Loucy (cell line): ENCODE results near the gene UGT2B17.

Source experiments
- H2AFZ ChIP-seq: fragments of 200-600 bp; sonication (generic); 2 replicates; pipeline ENCODE4 v1.6.0; 2016; ENCODE audit warnings: antibody characterized with exemption, mild to moderate bottlenecking, low read length, moderate library complexity
- H3F3A ChIP-seq: fragments of 200-600 bp; 2 replicates; pipeline ENCODE4 v1.6.0; 2016; ENCODE audit warnings: antibody characterized with exemption, low read depth, mild to moderate bottlenecking
- H3K27me3 ChIP-seq: fragments of 200-600 bp; sonication (generic); 2 replicates; pipeline ENCODE4 v1.6.1; 2014; ENCODE audit warnings: low read length, mild to moderate bottlenecking; ENCODE audit not compliant: insufficient read depth, poor library complexity, severe bottlenecking
- H3K36me3 ChIP-seq: fragments of 200-600 bp; sonication (generic); 2 replicates; pipeline ENCODE4 v1.6.1; 2016; ENCODE audit warnings: low read length; ENCODE audit not compliant: insufficient read depth
- H3K4me1 ChIP-seq: fragments of 200-600 bp; sonication (generic); 2 replicates; pipeline ENCODE4 v1.5.1; 2014; ENCODE audit warnings: low read length, mild to moderate bottlenecking; ENCODE audit not compliant: insufficient read depth, poor library complexity, severe bottlenecking
- H3K4me2 ChIP-seq: fragments of 200-600 bp; sonication (generic); 2 replicates; pipeline ENCODE4 v1.6.0; 2014; ENCODE audit warnings: antibody characterized with exemption, low read length, low read depth, mild to moderate bottlenecking; ENCODE audit not compliant: poor library complexity, severe bottlenecking
- H3K4me3 ChIP-seq: fragments of 200-600 bp; sonication (generic); 2 replicates; pipeline ENCODE4 v1.5.1; 2014; ENCODE audit warnings: low read length, mild to moderate bottlenecking, mixed read lengths; ENCODE audit not compliant: poor library complexity, severe bottlenecking
- H3K79me2 ChIP-seq: fragments of 200-600 bp; sonication (generic); 2 replicates; pipeline ENCODE4 v1.6.1; 2014; ENCODE audit warnings: low read length; ENCODE audit not compliant: insufficient read depth
- H3K9ac ChIP-seq: fragments of 200-600 bp; sonication (generic); 2 replicates; pipeline ENCODE4 v1.6.0; 2014; ENCODE audit warnings: mild to moderate bottlenecking, low read depth, low read length, moderate library complexity; ENCODE audit not compliant: poor library complexity, severe bottlenecking
- H3K9me2 ChIP-seq: fragments of 200-600 bp; sonication (generic); replicated peaks from 2 replicates; pipeline ENCODE4 v1.6.1; 2016; ENCODE audit warnings: low read depth, low read length, mixed read lengths
- H3K9me3 ChIP-seq: fragments of 200-600 bp; sonication (generic); 2 replicates; pipeline ENCODE4 v1.6.1; 2014; ENCODE audit warnings: mild to moderate bottlenecking, antibody characterized with exemption, low read length, low read depth; ENCODE audit not compliant: insufficient read depth
- H4K20me1 ChIP-seq: fragments of 200-600 bp; sonication (generic); 2 replicates; pipeline ENCODE4 v1.6.0; 2014; ENCODE audit warnings: antibody characterized with exemption, low read length, mild to moderate bottlenecking; ENCODE audit not compliant: insufficient read depth, poor library complexity, severe bottlenecking
- CTCF ChIP-seq: fragments of 200-600 bp; sonication (generic); conservative IDR thresholded peaks from 2 replicates; pipeline ENCODE4 v1.5.1; 2014; ENCODE audit warnings: mild to moderate bottlenecking, antibody characterized with exemption, low read length
- EZH2phosphoT487 ChIP-seq: fragments of 200-600 bp; IDR thresholded peaks from 2 replicates; pipeline ENCODE4 v1.6.1; 2018; ENCODE audit warnings: antibody characterized with exemption, mild to moderate bottlenecking, moderate library complexity, borderline replicate concordance

UGT2B17 gene

DNA sequence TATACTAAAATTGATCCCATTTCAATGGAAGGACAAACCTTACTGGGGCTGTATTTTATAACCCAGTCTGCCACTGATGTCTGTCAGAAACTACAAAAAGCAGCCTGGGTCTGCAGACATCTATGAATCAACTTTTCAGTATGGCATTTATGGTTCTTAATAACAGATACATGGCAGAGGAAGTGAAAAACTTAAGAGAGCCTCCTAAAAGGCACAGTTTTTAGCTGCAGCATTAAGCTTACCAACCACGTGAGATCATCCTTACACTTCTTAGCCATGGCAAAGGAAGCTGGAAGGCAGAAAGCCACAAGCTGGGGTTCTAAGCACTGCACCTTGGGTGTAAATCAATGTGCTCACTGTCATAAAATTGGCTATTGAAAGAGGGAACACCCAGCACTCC lies 16.6 kb upstream of the UGT2B17 start:
- Histone ChIP-seq H3F3A (no peaks in the 10 kb centered on the region), H3K27me3 (no peaks in the 10 kb centered on the region), H3K4me1 (no peaks in the 10 kb centered on the region), H3K4me3 (no peak overlapping the region), H3K9ac (no peak overlapping the region), H3K36me3 (no peaks in the 10 kb centered on the region), H2AFZ (no peak overlapping the region), H4K20me1 (no peaks in the 10 kb centered on the region), H3K9me3 (no peaks in the 10 kb centered on the region), H3K4me2 (no peak overlapping the region), H3K9me2 (no peaks in the 10 kb centered on the region), H3K79me2 (no peaks in the 10 kb centered on the region)
- no peak for TF ChIP-seq EZH2phosphoT487
- TF ChIP-seq CTCF, result no peak

- H4K20me1 ChIP-seq, result no peaks in the 10 kb centered on the region
- no peak overlapping the region for H3K4me3 ChIP-seq
- H3K9me3 ChIP-seq, result no peaks in the 10 kb centered on the region; the same call in 1 of the 2 replicates
- H3K79me2 ChIP-seq, result no peaks in the 10 kb centered on the region
- H3K4me1 ChIP-seq, result no peaks in the 10 kb centered on the region
- H3K9ac ChIP-seq, result no peak overlapping the region
- no peak overlapping the region for H2AFZ ChIP-seq
- no peaks in the 10 kb centered on the region for H3K27me3 ChIP-seq
- H3F3A ChIP-seq, result no peaks in the 10 kb centered on the region
- no peak overlapping the region for H3K4me2 ChIP-seq
- no peak for TF ChIP-seq CTCF
- TF ChIP-seq EZH2phosphoT487, result no peak
- no peaks in the 10 kb centered on the region for H3K9me2 ChIP-seq
- H3K36me3 ChIP-seq, result no peaks in the 10 kb centered on the region
These were observed 15.1 kb upstream of the UGT2B17 start for GRCh38 chr4:68591204-68591603.

DNA sequence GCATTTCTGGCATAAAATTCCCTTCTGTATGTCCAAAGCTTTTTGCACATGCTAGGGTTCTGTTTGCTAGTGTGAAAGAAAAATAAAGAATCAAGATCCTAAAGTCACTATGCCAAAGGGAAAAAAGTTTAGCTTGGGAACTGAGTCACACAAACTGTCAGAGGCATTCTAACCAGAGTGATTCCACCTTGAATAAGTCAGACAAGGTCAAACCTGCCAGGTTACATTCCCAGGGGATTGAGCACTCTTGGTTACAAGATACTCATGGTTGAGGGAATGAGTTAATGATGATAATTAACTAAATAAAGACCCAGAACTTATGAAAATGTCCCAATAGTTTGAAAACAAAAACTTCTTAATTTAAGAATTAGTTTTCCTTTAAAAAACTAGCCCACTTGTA lies 13.7 kb upstream of the UGT2B17 start:
- Histone ChIP-seq H3K9me2 (no peaks in the 10 kb centered on the region), H3F3A (no peaks in the 10 kb centered on the region), H3K79me2 (no peaks in the 10 kb centered on the region), H3K4me3 (no peak overlapping the region), H3K9me3 (no peaks in the 10 kb centered on the region; the same call in 1 of the 2 replicates), H3K9ac (no peak overlapping the region), H3K4me1 (no peaks in the 10 kb centered on the region), H3K4me2 (no peak overlapping the region), H3K36me3 (no peaks in the 10 kb centered on the region), H2AFZ (no peak overlapping the region), H3K27me3 (no peaks in the 10 kb centered on the region), H4K20me1 (no peaks in the 10 kb centered on the region)
- TF ChIP-seq CTCF (no peak), EZH2phosphoT487 (no peak)
